ENCODE data around the gene C1QTNF5. TPM values are rescaled to one million over a fixed set of nuclear protein-coding genes. Genes with fewer than 3 reads are reported as not detected.

C1QTNF5 gene
- total and polyA plus RNA-seq, 2 donors, result 4.2 to 8.6 TPM

DNA sequence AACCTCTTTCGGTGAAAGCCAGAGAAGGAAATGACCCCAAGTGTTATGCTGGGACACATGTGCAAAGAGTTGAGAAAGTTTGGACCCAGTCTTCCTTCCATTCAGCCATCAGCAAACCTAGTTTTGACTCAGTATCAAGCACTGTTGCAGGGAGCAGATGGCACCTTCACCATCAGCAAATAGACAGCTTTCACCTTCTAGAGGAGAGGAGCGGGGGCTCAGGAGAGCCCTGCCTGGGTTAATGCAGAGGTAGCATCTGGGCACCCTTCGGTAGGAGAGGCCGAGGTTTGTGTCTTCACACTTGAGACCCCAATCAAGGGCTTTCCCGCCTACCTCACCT lies 22.0 kb upstream of the C1QTNF5 start:
- peaks cover 39 to 78% of the 10 kb centered on the region in 2 donors for H3K27me3 ChIP-seq (ENCODE audit: control insufficient read depth in 2 of 2, insufficient read depth in 1 of 2, low read length in 1 of 2)
- no peak overlapping the region for H3K4me3 ChIP-seq (ENCODE audit: low read length in 2 of 2)
- 96% methylated on average over 5 of the region's 5 CpGs for WGBS
- no peaks in the 10 kb centered on the region for H3K9me3 ChIP-seq (ENCODE audit: control insufficient read depth in 2 of 2, insufficient read depth in 1 of 2, low read length in 1 of 2)
- no peaks in the 10 kb centered on the region for H3K36me3 ChIP-seq (ENCODE audit: control insufficient read depth in 2 of 2, insufficient read depth in 2 of 2, low read length in 1 of 2)
- DNase-seq (ENCODE audit: low read depth in 6 of 9, low spot score in 9 of 9), result no peak
- H3K27ac ChIP-seq (ENCODE audit: low read depth in 1 of 2, low read length in 1 of 2), result no peak overlapping the region
- H3K4me1 ChIP-seq (ENCODE audit: control insufficient read depth in 2 of 2, insufficient read depth in 2 of 2, low read length in 2 of 2), result peaks cover 0 to 19% of the 10 kb centered on the region in 2 donors

DNA sequence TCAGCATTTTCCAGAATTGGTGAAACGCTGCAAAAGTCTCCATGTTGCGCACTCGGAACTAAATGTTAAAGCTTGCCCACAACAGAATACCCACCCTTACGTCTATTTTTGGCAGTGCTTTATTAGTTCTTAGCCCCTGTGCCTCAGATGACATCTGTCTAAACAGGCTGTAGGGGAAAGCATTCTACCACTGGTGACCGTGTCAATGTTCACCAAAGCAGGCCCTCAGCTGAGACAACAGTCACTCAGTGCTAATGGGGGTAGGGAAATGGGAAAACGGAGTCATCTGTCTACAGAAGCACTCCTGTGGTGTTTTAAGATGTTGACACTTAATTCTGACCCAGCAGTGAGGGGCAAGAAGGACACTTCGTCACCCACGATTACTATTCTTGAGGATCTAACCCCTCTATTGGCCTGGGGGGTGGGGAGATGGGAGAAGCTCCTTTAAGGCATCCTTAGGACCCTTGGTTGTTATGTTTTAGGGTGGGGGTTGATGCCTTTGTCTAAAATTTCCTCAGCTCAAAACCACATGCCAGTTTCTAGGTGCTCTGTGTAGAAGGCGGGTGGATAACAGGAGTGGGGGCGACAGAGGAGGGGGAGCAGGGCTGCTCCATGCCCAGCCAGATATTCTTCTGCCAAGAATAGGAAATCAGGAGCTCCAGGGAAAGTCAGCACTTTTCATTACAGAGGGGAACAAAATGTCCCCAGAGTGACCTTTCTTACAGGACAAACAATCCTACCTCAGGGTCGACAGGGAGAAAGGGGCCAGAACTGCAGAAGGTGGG lies 21.4 kb upstream of the C1QTNF5 start:
- Histone ChIP-seq H3K4me1 (ENCODE audit: control insufficient read depth in 2 of 2, insufficient read depth in 2 of 2, low read length in 2 of 2) (peaks cover 0 to 19% of the 10 kb centered on the region in 2 donors), H3K27me3 (ENCODE audit: control insufficient read depth in 2 of 2, insufficient read depth in 1 of 2, low read length in 1 of 2) (peaks cover 39 to 78% of the 10 kb centered on the region in 2 donors), H3K4me3 (ENCODE audit: low read length in 2 of 2) (no peak overlapping the region), H3K9me3 (ENCODE audit: control insufficient read depth in 2 of 2, insufficient read depth in 1 of 2, low read length in 1 of 2) (no peaks in the 10 kb centered on the region), H3K36me3 (ENCODE audit: control insufficient read depth in 2 of 2, insufficient read depth in 2 of 2, low read length in 1 of 2) (no peaks in the 10 kb centered on the region), H3K27ac (ENCODE audit: low read depth in 1 of 2, low read length in 1 of 2) (no peak overlapping the region)
- WGBS, result 95% methylated on average over 11 of the region's 11 CpGs
- DNase-seq (ENCODE audit: low read depth in 6 of 9, low spot score in 9 of 9), result no peak

DNA sequence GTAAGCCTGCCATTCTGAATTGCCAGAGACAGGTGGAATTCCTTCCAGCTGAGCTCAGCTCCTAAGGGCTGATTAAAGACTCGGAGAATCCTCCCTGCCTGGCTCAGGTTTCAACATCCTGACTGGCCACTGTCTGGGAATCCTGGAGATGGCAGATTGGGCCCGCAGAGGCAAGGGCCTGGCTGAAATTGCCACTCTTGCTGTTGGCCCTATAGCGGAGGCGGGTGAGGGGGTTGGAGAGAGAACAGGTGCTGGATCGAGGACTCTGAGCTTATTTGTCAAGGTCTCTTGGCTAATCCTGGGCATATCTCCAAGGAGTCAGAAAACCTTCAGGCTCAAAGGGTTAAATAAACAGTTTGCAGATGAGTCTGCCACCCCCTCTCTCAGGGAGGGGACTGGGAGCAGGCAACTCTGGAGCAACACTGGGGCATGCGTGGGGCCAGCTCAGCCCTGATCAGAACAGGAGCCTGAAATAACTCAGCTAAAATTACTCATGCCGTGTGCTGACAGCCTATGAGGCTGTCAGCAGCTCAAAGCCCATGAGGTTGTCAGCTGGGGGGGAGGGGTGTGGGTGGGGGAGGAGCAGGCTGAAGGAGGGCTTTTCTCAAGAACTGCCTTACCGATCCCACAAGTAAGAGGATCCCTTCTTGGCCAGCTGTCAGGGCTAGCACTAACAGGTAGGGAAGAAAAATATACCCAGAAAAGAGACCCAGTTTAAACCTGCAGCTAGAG lies 20.5 kb upstream of the C1QTNF5 start:
- peaks cover 0 to 25% of the 10 kb centered on the region in 2 donors for H3K4me1 ChIP-seq (ENCODE audit: control insufficient read depth in 2 of 2, insufficient read depth in 2 of 2, low read length in 2 of 2)
- 89% methylated on average over 8 of the region's 8 CpGs for WGBS

DNA sequence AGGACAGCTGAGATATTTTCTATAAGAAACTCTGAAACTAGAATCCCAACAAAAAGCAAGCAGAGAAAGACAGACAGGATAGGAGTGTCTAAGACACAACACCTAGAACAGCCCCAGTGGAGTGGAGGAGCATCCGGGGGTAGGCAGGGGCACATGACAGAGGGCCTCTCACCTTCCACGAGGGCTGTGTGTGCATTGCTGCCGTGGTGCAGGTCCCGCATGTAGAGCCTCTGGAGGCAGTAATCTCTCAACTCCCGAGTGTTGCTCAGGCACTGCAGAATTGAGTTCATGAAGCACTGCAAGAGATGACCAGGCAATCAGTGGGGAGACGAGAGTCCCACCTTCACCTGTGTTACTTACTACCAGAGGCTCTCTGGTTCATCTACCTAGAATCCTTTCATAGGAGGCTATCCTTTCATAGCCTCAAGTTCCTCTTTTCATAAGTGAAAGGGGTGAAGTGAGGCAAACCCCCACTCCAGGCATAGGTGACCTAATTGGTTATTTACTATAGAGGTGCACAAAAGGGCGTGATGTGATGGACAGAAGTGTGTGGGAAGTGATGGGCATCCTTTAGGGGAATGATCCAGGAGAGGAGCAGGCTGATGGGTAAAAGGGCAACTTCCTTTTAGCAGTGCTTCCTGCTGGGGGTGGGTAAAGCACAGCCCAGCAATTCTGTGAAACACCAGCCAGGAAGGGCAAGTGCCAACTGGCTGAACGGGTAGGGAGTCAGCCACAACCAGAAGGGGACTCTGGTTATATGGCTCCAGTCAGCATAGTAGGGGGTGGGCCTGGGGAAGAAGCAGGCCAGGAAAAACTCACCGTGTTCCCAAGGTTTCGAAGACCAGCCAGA lies 18.9 kb upstream of the C1QTNF5 start:
- Histone ChIP-seq H3K27ac (ENCODE audit: low read depth in 1 of 2, low read length in 1 of 2) (no peak overlapping the region), H3K4me3 (ENCODE audit: low read length in 2 of 2) (no peak overlapping the region), H3K27me3 (ENCODE audit: control insufficient read depth in 2 of 2, insufficient read depth in 1 of 2, low read length in 1 of 2) (peaks cover 31 to 76% of the 10 kb centered on the region in 2 donors), H3K4me1 (ENCODE audit: control insufficient read depth in 2 of 2, insufficient read depth in 2 of 2, low read length in 2 of 2) (peaks cover 0 to 28% of the 10 kb centered on the region in 2 donors), H3K36me3 (ENCODE audit: control insufficient read depth in 2 of 2, insufficient read depth in 2 of 2, low read length in 1 of 2) (no peaks in the 10 kb centered on the region), H3K9me3 (ENCODE audit: control insufficient read depth in 2 of 2, insufficient read depth in 1 of 2, low read length in 1 of 2) (no peaks in the 10 kb centered on the region)
- no peak for DNase-seq (ENCODE audit: low read depth in 6 of 9, low spot score in 9 of 9)
- 81% methylated on average over 10 of the region's 10 CpGs for WGBS

More for the DNA sequence above, 20.5 kb upstream of the C1QTNF5 start:
- peak in 1 of 9 donors; percentile 37 for DNase-seq (ENCODE audit: low read depth in 6 of 9, low spot score in 9 of 9)
- Histone ChIP-seq H3K27me3 (ENCODE audit: control insufficient read depth in 2 of 2, insufficient read depth in 1 of 2, low read length in 1 of 2) (peaks cover 39 to 78% of the 10 kb centered on the region in 2 donors), H3K27ac (ENCODE audit: low read depth in 1 of 2, low read length in 1 of 2) (peak overlapping the region in 1 of 2 donors; percentile 1), H3K9me3 (ENCODE audit: control insufficient read depth in 2 of 2, insufficient read depth in 1 of 2, low read length in 1 of 2) (no peaks in the 10 kb centered on the region), H3K4me3 (ENCODE audit: low read length in 2 of 2) (no peak overlapping the region), H3K36me3 (ENCODE audit: control insufficient read depth in 2 of 2, insufficient read depth in 2 of 2, low read length in 1 of 2) (no peaks in the 10 kb centered on the region)

DNA sequence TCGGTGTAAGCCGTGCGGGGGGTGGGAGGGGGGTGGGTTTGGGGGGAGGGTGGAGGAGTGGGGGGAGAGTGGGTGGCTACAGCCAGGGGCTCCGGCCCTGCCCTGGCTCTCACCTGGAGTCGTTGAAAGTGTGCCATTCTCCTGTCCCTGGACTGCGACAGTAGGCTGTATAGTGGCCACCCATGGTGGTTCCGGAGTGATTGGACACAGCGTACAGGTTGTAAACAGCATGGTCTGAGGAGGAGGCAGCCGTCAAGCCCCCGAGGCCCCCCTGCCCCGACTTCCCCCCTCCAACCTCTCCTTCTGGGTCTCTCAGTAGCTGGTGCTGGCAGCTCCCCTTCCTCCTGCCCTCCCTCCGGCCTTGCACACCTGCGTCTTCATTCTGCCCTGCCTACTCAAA lies 16.4 kb upstream of the C1QTNF5 start:
- 43% methylated on average over 13 of the region's 13 CpGs for whole genome bisulfite sequencing
- H3K27ac ChIP-seq (ENCODE audit: low read depth in 1 of 2, low read length in 1 of 2), result no peak overlapping the region

DNA sequence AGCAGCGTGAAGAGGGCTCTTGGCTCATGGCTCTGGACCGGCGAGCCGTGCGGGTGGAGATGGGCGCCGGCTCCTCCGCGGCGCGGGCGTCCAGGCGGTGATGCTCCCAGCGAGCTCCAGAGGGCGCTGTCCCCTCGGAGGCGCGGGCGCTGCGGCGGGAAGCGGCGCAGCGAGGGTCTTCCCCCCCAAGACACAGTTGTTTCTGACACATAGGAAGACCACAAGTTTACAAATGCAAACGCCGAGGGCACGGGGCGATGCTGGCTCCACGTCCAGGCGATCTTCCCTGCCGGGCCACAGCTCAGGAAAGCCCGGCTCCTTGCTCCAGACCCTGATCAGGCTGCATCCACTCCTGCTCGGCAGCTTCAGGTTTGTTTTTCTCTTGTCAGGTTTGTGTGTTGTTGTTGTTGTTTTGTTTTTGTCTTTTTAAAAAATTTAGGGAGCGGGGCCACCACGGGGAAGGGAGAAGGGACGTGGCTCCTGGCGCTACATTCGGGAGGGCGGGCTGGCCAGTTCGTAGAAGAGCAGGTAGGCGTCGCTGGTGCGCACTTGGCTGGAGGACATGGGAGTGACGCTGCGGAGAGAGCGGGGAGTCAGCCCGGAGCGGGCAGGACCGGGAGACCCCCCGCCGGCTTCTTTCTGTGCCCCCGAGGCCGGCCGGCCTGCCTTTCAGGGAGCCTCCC lies 15.8 kb upstream of the C1QTNF5 start:
- WGBS, result under 1% methylated on average over 54 of the region's 54 CpGs
- Histone ChIP-seq H3K4me1 (ENCODE audit: control insufficient read depth in 2 of 2, insufficient read depth in 2 of 2, low read length in 2 of 2) (peaks cover 0 to 13% of the 10 kb centered on the region in 2 donors), H3K27ac (ENCODE audit: low read depth in 1 of 2, low read length in 1 of 2) (no peak overlapping the region), H3K9me3 (ENCODE audit: control insufficient read depth in 2 of 2, insufficient read depth in 1 of 2, low read length in 1 of 2) (no peaks in the 10 kb centered on the region), H3K4me3 (ENCODE audit: low read length in 2 of 2) (peak overlapping the region; percentile 49 to 58), H3K36me3 (ENCODE audit: control insufficient read depth in 2 of 2, insufficient read depth in 2 of 2, low read length in 1 of 2) (no peaks in the 10 kb centered on the region), H3K27me3 (ENCODE audit: control insufficient read depth in 2 of 2, insufficient read depth in 1 of 2, low read length in 1 of 2) (peaks cover 4 to 62% of the 10 kb centered on the region in 2 donors)
- DNase-seq (ENCODE audit: low read depth in 6 of 9, low spot score in 9 of 9), result peak in 6 of 9 donors; percentile 58 to 81 (median 64)

More for the DNA sequence above, 16.4 kb upstream of the C1QTNF5 start:
- Histone ChIP-seq H3K9me3 (ENCODE audit: control insufficient read depth in 2 of 2, insufficient read depth in 1 of 2, low read length in 1 of 2) (no peaks in the 10 kb centered on the region), H3K4me3 (ENCODE audit: low read length in 2 of 2) (peak overlapping the region in 1 of 2 donors; percentile 49), H3K27me3 (ENCODE audit: control insufficient read depth in 2 of 2, insufficient read depth in 1 of 2, low read length in 1 of 2) (peaks cover 7 to 64% of the 10 kb centered on the region in 2 donors), H3K36me3 (ENCODE audit: control insufficient read depth in 2 of 2, insufficient read depth in 2 of 2, low read length in 1 of 2) (no peaks in the 10 kb centered on the region), H3K4me1 (ENCODE audit: control insufficient read depth in 2 of 2, insufficient read depth in 2 of 2, low read length in 2 of 2) (peaks cover 0 to 19% of the 10 kb centered on the region in 2 donors)
- no peak for DNase-seq (ENCODE audit: low read depth in 6 of 9, low spot score in 9 of 9)

DNA sequence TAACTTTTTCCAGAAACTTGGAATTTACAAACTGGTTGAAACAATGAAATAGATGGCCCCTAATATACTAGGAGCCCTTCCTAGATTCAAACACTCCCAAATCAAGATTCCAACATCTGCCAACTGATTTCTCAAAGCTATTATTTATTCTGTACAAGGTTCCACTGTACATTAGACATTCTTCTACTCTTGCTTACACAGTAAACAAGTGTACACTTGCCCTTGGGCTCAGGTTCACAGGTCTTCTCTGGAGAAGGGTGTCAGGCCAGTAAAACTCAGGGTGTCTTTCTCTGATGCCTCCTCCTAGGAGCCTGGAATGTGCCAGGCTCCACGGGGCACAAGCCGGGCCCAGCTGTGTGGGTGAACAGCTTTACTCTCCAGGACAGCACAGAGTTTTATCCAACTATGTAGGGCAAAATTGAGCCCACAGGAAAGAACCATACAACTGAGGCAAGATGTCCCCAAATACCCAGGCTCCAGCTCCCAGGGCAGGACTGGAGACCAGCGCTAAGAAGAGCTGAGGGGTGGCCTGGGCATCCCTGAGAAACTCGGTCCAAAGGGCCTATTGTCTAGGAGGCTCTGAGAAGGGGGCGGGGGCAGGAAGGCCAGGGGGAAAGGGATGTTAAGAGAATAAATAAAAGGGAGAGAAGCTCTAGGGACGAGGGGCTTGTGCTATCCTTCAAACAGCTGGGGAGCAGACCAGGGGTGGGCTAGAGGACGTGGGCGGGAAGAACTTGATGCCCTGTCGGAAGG lies 14.6 kb upstream of the C1QTNF5 start:
- H3K4me3 ChIP-seq (ENCODE audit: low read length in 2 of 2), result no peak overlapping the region
- DNase-seq (ENCODE audit: low read depth in 6 of 9, low spot score in 9 of 9), result no peak
- H3K36me3 ChIP-seq (ENCODE audit: control insufficient read depth in 2 of 2, insufficient read depth in 2 of 2, low read length in 1 of 2), result no peaks in the 10 kb centered on the region
- WGBS, result 85% methylated on average over 9 of the region's 9 CpGs
- H3K4me1 ChIP-seq (ENCODE audit: control insufficient read depth in 2 of 2, insufficient read depth in 2 of 2, low read length in 2 of 2), result peaks cover 0 to 9% of the 10 kb centered on the region in 2 donors
- peaks cover 4 to 58% of the 10 kb centered on the region in 2 donors for H3K27me3 ChIP-seq (ENCODE audit: control insufficient read depth in 2 of 2, insufficient read depth in 1 of 2, low read length in 1 of 2)
- no peaks in the 10 kb centered on the region for H3K9me3 ChIP-seq (ENCODE audit: control insufficient read depth in 2 of 2, insufficient read depth in 1 of 2, low read length in 1 of 2)
- no peak overlapping the region for H3K27ac ChIP-seq (ENCODE audit: low read depth in 1 of 2, low read length in 1 of 2)

DNA sequence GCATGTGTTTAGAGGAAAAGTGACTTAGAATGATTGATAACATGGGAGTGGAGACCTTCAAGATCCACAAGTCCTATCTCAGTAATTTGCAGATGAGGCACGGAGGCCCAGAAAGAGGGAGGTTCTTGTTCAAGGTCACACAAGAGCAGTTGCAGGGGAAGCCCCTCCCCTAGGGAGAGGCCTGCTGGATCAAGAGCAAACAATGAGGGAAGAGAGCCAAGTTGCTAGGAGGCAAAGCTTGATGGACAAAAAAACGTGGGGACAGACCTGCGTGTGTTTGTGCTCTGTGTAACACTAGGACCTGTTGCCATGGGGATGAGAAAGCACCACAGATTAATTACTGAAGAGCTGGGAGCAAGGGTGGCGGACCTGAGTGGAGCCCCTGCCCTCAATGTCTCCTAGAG lies 12.2 kb upstream of the C1QTNF5 start:
- WGBS, result 81% methylated on average over 4 of the region's 4 CpGs
- DNase-seq (ENCODE audit: low read depth in 6 of 9, low spot score in 9 of 9), result no peak
- Histone ChIP-seq H3K27me3 (ENCODE audit: control insufficient read depth in 2 of 2, insufficient read depth in 1 of 2, low read length in 1 of 2) (peaks cover 2 to 54% of the 10 kb centered on the region in 2 donors), H3K4me1 (ENCODE audit: control insufficient read depth in 2 of 2, insufficient read depth in 2 of 2, low read length in 2 of 2) (peaks cover 0 to 9% of the 10 kb centered on the region in 2 donors), H3K36me3 (ENCODE audit: control insufficient read depth in 2 of 2, insufficient read depth in 2 of 2, low read length in 1 of 2) (no peaks in the 10 kb centered on the region), H3K9me3 (ENCODE audit: control insufficient read depth in 2 of 2, insufficient read depth in 1 of 2, low read length in 1 of 2) (no peaks in the 10 kb centered on the region), H3K27ac (ENCODE audit: low read depth in 1 of 2, low read length in 1 of 2) (no peak overlapping the region), H3K4me3 (ENCODE audit: low read length in 2 of 2) (no peak overlapping the region)
